Activated naive CD4-positive, alpha-beta T cell treated with anti-CD3 and anti-CD28 coated beads, Interleukin-2, amount 10 ng/mL, durations not matched to agents 7 days and 5 days (primary cell): ENCODE data around the gene MRPS23.

Source experiments
- CTCF ChIA-PET: fragments of 350-600 bp; sonication (Branson Sonifier 250); formaldehyde crosslinking; loops from one replicate; lab custom pipeline; 2021; ENCODE audit warnings: antibody characterized with exemption; lab: Charles Lee
- DNase-seq: peaks from one replicate; pipeline ENCODE4 v3.0.0-alpha.2; 2020
- H3K27ac Mint-ChIP-seq: one replicate; pipeline ENCODE4 v1.8.0; 2021; ENCODE audit warnings: mild to moderate bottlenecking, moderate library complexity, mixed read lengths
- H3K27me3 Mint-ChIP-seq: one replicate; pipeline ENCODE4 v1.8.0; 2021; ENCODE audit warnings: mild to moderate bottlenecking, mixed read lengths
- H3K36me3 Mint-ChIP-seq: one replicate; pipeline ENCODE4 v1.8.0; 2021; ENCODE audit warnings: mixed read lengths
- H3K4me1 Mint-ChIP-seq: one replicate; pipeline ENCODE4 v1.8.0; 2021; ENCODE audit warnings: mixed read lengths
- H3K4me3 Mint-ChIP-seq: one replicate; pipeline ENCODE4 v1.8.0; 2021; ENCODE audit warnings: mild to moderate bottlenecking, moderate library complexity, mixed read lengths
- H3K9me3 Mint-ChIP-seq: one replicate; pipeline ENCODE4 v1.8.0; 2021; ENCODE audit warnings: mixed read lengths

Gene MRPS23

DNA sequence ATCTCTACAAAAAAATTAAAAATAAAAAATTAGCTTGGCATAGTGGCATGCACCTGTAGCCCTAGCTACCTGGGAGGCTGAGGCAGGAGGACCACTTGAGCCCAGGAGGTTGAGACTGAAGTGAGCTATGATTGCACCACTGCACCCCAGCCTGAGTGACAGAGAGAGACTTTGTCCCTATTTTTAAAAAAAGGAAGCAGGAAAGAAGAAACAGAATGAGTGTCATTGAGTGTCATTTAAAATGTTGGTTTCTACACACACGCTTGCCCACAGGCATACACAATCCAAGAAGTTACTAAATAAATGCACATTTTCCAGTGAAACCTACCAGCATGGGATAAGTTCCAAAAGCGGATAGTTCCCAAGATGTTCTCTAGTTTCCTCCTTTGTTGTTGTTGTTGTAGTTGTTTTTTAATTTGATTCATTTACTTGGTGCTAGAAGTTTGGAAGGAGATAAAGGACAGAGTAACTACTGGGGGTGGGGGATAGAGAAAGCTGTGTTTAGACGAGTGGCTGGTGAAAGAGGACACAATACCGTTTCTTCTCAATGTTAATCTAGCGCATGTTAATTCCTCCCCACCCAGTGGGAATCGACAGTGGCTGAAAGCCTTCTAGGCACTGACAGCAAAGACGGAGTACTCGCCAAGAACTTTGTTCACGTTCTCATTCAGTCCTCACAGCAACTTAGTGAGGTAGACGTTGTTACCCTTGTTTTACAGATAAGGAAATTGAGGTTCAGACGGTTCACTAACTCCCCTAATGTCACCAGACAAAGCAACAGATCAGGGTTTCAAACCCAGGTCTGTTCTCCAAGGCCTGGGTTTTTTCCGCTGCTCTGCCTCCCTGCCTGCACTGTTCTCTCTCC is 17.3 kb downstream of the MRPS23 start:
- CTCF ChIA-PET, result interaction anchor here (0.6 to 3.1 kb wide), 31 partner anchors 10 to 707 kb away, joined by 3 to 18 read pairs (median 4); partner anchors contain the start of gene MRPS23
- Mint-ChIP-seq H3K9me3 (no peaks in the 10 kb centered on the region), H3K36me3 (peaks cover 4% of the 10 kb centered on the region), H3K27me3 (peaks cover 13% of the 10 kb centered on the region), H3K4me3 (no peak overlapping the region), H3K27ac (no peak overlapping the region), H3K4me1 (peaks cover 2% of the 10 kb centered on the region)
- DNase-seq, result no peak

DNA sequence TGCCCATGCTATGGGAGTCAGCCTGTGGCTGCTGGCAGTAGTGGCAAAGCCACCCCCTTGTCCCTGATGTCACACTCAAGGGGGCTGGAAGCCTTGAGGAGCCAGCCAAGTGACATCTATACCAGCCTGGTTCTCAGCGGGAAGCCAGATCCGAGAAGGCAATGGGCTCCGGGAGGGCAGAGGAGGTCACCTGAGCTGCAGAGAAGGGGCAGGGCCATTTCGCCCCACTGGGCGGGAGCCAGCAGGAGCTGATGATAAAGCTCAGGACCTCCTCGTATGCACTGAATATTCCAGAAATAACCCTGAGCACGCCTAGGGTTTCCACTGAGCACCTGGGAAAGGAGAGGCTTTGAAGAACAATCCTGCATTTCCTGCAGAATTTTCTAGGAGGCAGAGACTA is 19.0 kb downstream of the MRPS23 start:
- Mint-ChIP-seq H3K4me3 (no peak overlapping the region), H3K27ac (no peak overlapping the region)

DNA sequence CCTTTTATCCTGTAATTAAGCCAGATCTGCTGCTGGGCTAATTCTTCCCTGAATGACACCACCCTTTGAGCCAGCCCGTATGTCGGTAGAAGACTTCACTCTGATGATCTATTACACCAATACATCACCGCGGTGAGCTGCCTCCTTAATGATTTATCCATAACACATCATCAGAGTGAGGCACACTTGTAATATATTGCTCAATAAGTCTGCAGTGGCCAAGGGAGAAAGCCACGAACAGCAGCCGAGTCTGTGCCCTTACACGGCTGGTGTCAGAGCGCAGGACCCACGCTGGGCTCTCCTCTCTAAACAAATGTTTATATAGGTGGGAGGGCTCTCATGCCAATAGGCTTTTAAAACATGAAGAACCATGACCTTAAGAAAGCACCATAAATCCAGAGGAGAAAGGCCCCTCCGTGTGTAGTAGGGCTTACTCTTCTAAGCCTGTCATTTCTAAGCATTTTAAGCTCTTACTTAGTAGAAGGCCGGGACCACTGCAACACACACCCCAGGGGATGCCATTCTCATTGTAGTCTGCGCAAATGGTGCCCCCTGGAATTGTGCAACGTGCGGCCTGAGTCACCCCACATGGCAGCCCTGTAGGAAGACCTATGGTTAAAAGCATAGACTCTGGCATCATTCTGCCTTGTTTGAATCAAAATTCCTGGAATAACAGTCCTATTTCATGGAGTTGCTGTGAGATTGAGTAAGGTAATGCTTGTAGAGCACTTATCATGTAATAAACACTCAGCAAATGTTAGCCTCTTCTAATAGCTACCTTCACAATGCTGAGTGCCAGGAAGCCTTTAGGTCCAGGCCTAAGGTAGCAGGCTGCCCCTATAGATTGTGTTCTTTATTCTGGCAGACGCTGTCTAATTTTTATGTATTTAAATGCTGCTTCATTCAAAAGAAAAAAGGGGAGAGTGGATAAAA is 26.1 kb downstream of the MRPS23 start:
- no peak overlapping the region for H3K27ac Mint-ChIP-seq
- no peaks in the 10 kb centered on the region for H3K9me3 Mint-ChIP-seq
- H3K36me3 Mint-ChIP-seq, result no peaks in the 10 kb centered on the region
- DNase-seq, result no peak
- H3K27me3 Mint-ChIP-seq, result peaks cover 16% of the 10 kb centered on the region
- CTCF ChIA-PET, result interaction anchor here (0.6 kb wide), 1 partner anchor 579 kb away, joined by 3 read pairs; no protein-coding TSS in a partner anchor
- H3K4me3 Mint-ChIP-seq, result no peak overlapping the region
- H3K4me1 Mint-ChIP-seq, result no peaks in the 10 kb centered on the region

More for the DNA sequence above, 19.0 kb downstream of the MRPS23 start:
- Mint-ChIP-seq H3K27me3 (peaks cover 14% of the 10 kb centered on the region), H3K4me1 (peaks cover 2% of the 10 kb centered on the region), H3K9me3 (no peaks in the 10 kb centered on the region), H3K36me3 (no peaks in the 10 kb centered on the region)
- DNase-seq, result no peak
- CTCF ChIA-PET, result no interaction called here

DNA sequence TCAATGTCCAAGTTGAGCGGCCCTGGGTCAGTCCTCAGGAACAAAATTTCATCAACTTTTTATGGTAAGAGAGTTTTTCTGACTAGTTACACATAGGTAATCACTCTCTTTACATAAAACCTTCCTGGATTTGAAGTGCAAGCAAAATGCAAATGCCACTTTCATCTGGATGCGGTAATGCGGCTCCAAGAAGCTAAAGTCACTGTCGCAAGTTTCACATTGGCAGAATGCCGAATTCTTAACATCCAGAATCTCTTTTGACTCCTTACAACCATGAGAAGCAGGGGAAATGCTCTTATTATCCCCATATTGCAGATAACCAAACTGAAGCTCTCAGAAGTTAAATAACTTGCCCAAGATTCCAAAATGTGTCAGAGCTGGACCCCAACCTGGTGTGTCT is 30.0 kb downstream of the MRPS23 start:
- Mint-ChIP-seq H3K27me3 (peaks cover 37% of the 10 kb centered on the region), H3K9me3 (no peaks in the 10 kb centered on the region), H3K36me3 (no peaks in the 10 kb centered on the region), H3K27ac (no peak overlapping the region), H3K4me3 (no peak overlapping the region), H3K4me1 (no peaks in the 10 kb centered on the region)
- CTCF ChIA-PET, result no interaction called here
- DNase-seq, result no peak

DNA sequence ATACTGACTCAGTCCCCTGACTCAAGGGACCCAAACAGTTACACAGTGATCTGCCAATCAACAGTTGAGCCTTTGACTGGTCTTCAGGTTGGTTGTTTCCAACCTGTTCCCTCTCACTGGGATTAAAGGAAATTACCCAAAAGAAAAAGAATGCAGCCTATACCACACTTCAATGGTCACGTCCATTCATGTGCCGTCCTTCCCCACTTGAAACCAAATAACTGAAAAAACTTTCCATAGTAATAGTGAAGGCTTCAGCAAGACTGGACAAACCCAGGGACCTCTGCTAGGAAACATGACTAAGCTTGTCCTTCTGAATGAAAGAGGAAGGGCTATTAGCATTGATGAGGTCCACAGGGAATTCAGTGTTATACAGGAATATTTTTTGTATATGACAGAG is 30.6 kb downstream of the MRPS23 start:
- Mint-ChIP-seq H3K27me3 (peaks cover 37% of the 10 kb centered on the region), H3K4me3 (no peak overlapping the region), H3K36me3 (no peaks in the 10 kb centered on the region), H3K4me1 (no peaks in the 10 kb centered on the region), H3K27ac (no peak overlapping the region), H3K9me3 (no peaks in the 10 kb centered on the region)
- CTCF ChIA-PET, result interaction anchor here (1.3 kb wide), 1 partner anchor 14 kb away, joined by 5 read pairs; no protein-coding TSS in a partner anchor
- DNase-seq, result no peak

GRCh38 chr17:57818066-57818465 is 31.8 kb downstream of the MRPS23 start:
- CTCF ChIA-PET, result interaction anchor here (1.3 kb wide), 1 partner anchor 15 kb away, joined by 5 read pairs; no protein-coding TSS in a partner anchor
- Mint-ChIP-seq H3K4me1 (no peaks in the 10 kb centered on the region), H3K9me3 (no peaks in the 10 kb centered on the region)

GRCh38 chr17:57817299-57817698 is 32.5 kb downstream of the MRPS23 start:
- Mint-ChIP-seq H3K27me3 (peaks cover 54% of the 10 kb centered on the region), H3K4me3 (no peak overlapping the region), H3K4me1 (no peaks in the 10 kb centered on the region), H3K36me3 (no peaks in the 10 kb centered on the region), H3K27ac (no peak overlapping the region), H3K9me3 (no peaks in the 10 kb centered on the region)
- CTCF ChIA-PET, result interaction anchor here (1.7 kb wide), 1 partner anchor 15 kb away, joined by 5 read pairs; no protein-coding TSS in a partner anchor
- DNase-seq, result no peak

More at GRCh38 chr17:57818066-57818465, 31.8 kb downstream of the MRPS23 start:
- H3K36me3 Mint-ChIP-seq, result no peaks in the 10 kb centered on the region
- H3K4me3 Mint-ChIP-seq, result no peak overlapping the region
- peaks cover 48% of the 10 kb centered on the region for H3K27me3 Mint-ChIP-seq
- H3K27ac Mint-ChIP-seq, result no peak overlapping the region
- no peak for DNase-seq

- CTCF ChIA-PET, result interaction anchor here (1.8 to 1.9 kb wide), 2 partner anchors 18 to 20 kb away, joined by 5 read pairs; no protein-coding TSS in a partner anchor
- H3K36me3 Mint-ChIP-seq, result no peaks in the 10 kb centered on the region
- peaks cover 77% of the 10 kb centered on the region for H3K27me3 Mint-ChIP-seq
- H3K4me1 Mint-ChIP-seq, result peaks cover 4% of the 10 kb centered on the region
- H3K9me3 Mint-ChIP-seq, result no peaks in the 10 kb centered on the region
- no peak overlapping the region for H3K4me3 Mint-ChIP-seq
- no peak overlapping the region for H3K27ac Mint-ChIP-seq
- DNase-seq, result no peak
Observed at GRCh38 chr17:57814421-57814820, 35.4 kb downstream of the MRPS23 start.

GRCh38 chr17:57811638-57812280 is 38.1 kb downstream of the MRPS23 start:
- no peak overlapping the region for H3K4me3 Mint-ChIP-seq
- DNase-seq, result no peak
- no peak overlapping the region for H3K27ac Mint-ChIP-seq
- CTCF ChIA-PET, result no interaction called here
- H3K36me3 Mint-ChIP-seq, result no peaks in the 10 kb centered on the region
- no peaks in the 10 kb centered on the region for H3K9me3 Mint-ChIP-seq
- H3K27me3 Mint-ChIP-seq, result peaks cover 75% of the 10 kb centered on the region
- peaks cover 4% of the 10 kb centered on the region for H3K4me1 Mint-ChIP-seq

DNA sequence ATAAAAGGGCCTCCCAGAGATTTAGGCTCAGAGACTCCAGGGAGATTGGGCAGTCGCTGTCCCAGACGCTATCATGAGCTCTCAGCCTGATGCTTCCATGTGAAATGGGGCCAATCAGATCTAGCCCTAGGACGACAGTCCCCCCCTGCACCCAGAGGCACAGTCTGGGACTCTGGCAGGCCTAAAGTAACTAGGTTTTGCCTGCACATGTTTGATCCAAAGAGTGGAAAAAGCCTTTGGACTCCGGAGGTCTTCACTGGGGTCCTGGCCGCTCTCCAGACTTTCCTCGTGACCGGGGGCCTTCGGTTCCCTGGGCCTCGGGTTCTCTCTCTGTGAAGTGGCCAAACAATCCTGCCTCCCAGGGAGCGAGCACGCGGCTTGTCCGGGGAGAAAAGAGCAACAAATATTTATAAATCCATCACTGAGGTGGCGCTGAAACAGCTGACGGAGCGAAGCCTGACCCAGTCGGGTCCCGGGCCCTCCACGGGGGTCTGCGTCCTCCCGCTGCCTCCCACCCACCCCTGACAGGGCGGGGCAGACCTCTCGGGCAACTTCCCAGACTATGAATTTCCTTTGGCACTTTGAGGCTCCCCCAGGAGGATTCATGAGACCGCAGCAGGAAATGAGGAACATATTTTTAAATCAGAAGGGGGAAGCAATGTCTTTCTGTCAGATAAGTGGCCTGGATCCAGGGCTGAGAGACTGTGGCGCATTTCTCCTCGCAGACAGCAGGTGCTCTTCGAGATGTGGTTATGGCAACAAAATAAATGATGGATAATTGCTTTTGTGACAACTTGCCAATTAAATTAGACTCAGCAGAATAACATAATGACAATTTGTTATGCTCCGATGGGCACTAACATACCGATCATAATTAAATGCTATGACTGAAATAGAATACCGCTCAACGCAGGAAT is 38.9 kb downstream of the MRPS23 start:
- no peak overlapping the region for H3K4me3 Mint-ChIP-seq
- no peak for DNase-seq
- H3K9me3 Mint-ChIP-seq, result no peaks in the 10 kb centered on the region
- peaks cover 75% of the 10 kb centered on the region for H3K27me3 Mint-ChIP-seq
- peaks cover 4% of the 10 kb centered on the region for H3K4me1 Mint-ChIP-seq
- no peak overlapping the region for H3K27ac Mint-ChIP-seq
- CTCF ChIA-PET, result interaction anchor here (1.0 kb wide), 1 partner anchor 28 kb away, joined by 3 read pairs; no protein-coding TSS in a partner anchor
- no peaks in the 10 kb centered on the region for H3K36me3 Mint-ChIP-seq

- no peak for DNase-seq
- Mint-ChIP-seq H3K4me3 (no peak overlapping the region), H3K36me3 (no peaks in the 10 kb centered on the region), H3K4me1 (peaks cover 4% of the 10 kb centered on the region), H3K27ac (no peak overlapping the region), H3K9me3 (no peaks in the 10 kb centered on the region), H3K27me3 (peaks cover 72% of the 10 kb centered on the region)
- CTCF ChIA-PET, result interaction anchor here (1.0 kb wide), 1 partner anchor 27 kb away, joined by 3 read pairs; no protein-coding TSS in a partner anchor
Observed at GRCh38 chr17:57809879-57810278, 40.0 kb downstream of the MRPS23 start.

- H3K4me1 Mint-ChIP-seq, result peaks cover 4% of the 10 kb centered on the region
- no peak overlapping the region for H3K4me3 Mint-ChIP-seq
- H3K9me3 Mint-ChIP-seq, result no peaks in the 10 kb centered on the region
- no peak for DNase-seq
- H3K27me3 Mint-ChIP-seq, result peaks cover 69% of the 10 kb centered on the region
- H3K27ac Mint-ChIP-seq, result no peak overlapping the region
- H3K36me3 Mint-ChIP-seq, result no peaks in the 10 kb centered on the region
- CTCF ChIA-PET, result interaction anchor here (1.7 kb wide), 1 partner anchor 25 kb away, joined by 3 read pairs; no protein-coding TSS in a partner anchor
Observed at GRCh38 chr17:57808882-57809281, 41.0 kb downstream of the MRPS23 start.
